ENCODE data around the gene PTPN20.
A peak's percentile ranks its signal among the peaks of the same experiment; 100 is the strongest.

The PTPN20 gene

GRCh38 chr10:47030191-47030703 is 119.0 kb downstream of the PTPN20 start:
- Histone ChIP-seq H3K27ac (peak overlapping the region in 7 of 21 experiments; percentile 14 to 66 (median 28)), H3K4me3 (no peak overlapping the region)

- Histone ChIP-seq H3K4me3 (no peak overlapping the region), H3K27ac (peak overlapping the region in 2 of 21 experiments; percentile 33 to 66)
These were observed 120.1 kb downstream of the PTPN20 start for GRCh38 chr10:47031211-47031900.

- H3K4me3 ChIP-seq = no peak overlapping the region
- H3K27ac ChIP-seq = peak overlapping the region in 6 of 21 experiments; percentile 18 to 56 (median 36)
These were observed 120.8 kb downstream of the PTPN20 start for GRCh38 chr10:47031901-47032465.

- no peak overlapping the region for H3K4me3 ChIP-seq
- no peak overlapping the region for H3K27ac ChIP-seq
These were observed 121.9 kb downstream of the PTPN20 start for GRCh38 chr10:47033081-47033480.

- H3K27ac ChIP-seq = no peak overlapping the region
- H3K4me3 ChIP-seq = no peak overlapping the region
These were observed 122.5 kb downstream of the PTPN20 start for GRCh38 chr10:47033541-47034270.

- no peak overlapping the region for H3K4me3 ChIP-seq
- peak overlapping the region in 1 of 21 experiments; percentile 16 for H3K27ac ChIP-seq
These were observed 123.3 kb downstream of the PTPN20 start for GRCh38 chr10:47034441-47035051.

GRCh38 chr10:47035171-47035818 is 124.1 kb downstream of the PTPN20 start:
- H3K27ac ChIP-seq = no peak overlapping the region

GRCh38 chr10:47035819-47036337 is 124.7 kb downstream of the PTPN20 start:
- Histone ChIP-seq H3K27ac (no peak overlapping the region), H3K4me3 (no peak overlapping the region)

More at GRCh38 chr10:47035171-47035818, 124.1 kb downstream of the PTPN20 start:
- H3K4me3 ChIP-seq = no peak overlapping the region

- Histone ChIP-seq H3K27ac (no peak overlapping the region), H3K4me3 (no peak overlapping the region)
These were observed 125.5 kb downstream of the PTPN20 start for GRCh38 chr10:47036771-47037170.

- Histone ChIP-seq H3K27ac (no peak overlapping the region), H3K4me3 (no peak overlapping the region)
These were observed 126.6 kb downstream of the PTPN20 start for GRCh38 chr10:47037654-47038425.

- no peak overlapping the region for H3K27ac ChIP-seq
- H3K4me3 ChIP-seq = no peak overlapping the region
These were observed 127.8 kb downstream of the PTPN20 start for GRCh38 chr10:47038881-47039561.

GRCh38 chr10:47039562-47039913 is 128.3 kb downstream of the PTPN20 start:
- H3K27ac ChIP-seq = no peak overlapping the region
- no peak overlapping the region for H3K4me3 ChIP-seq

GRCh38 chr10:47040041-47040491 is 128.8 kb downstream of the PTPN20 start:
- Histone ChIP-seq H3K27ac (no peak overlapping the region), H3K4me3 (no peak overlapping the region)

- Histone ChIP-seq H3K27ac (no peak overlapping the region), H3K4me3 (no peak overlapping the region)
These were observed 129.5 kb downstream of the PTPN20 start for GRCh38 chr10:47040681-47041080.

GRCh38 chr10:47041396-47042198 is 130.4 kb downstream of the PTPN20 start:
- no peak overlapping the region for H3K27ac ChIP-seq
- H3K4me3 ChIP-seq = no peak overlapping the region

- no peak overlapping the region for H3K27ac ChIP-seq
- H3K4me3 ChIP-seq = no peak overlapping the region
These were observed 130.9 kb downstream of the PTPN20 start for GRCh38 chr10:47042199-47042473.
